Measurements from ENCODE around the gene ABHD17C.

The ABHD17C gene

GRCh38 chr15:80764535-80764934, 69.4 kb downstream of the ABHD17C start:
- DNase-seq (ENCODE audit: low read depth), result no peak

DNA sequence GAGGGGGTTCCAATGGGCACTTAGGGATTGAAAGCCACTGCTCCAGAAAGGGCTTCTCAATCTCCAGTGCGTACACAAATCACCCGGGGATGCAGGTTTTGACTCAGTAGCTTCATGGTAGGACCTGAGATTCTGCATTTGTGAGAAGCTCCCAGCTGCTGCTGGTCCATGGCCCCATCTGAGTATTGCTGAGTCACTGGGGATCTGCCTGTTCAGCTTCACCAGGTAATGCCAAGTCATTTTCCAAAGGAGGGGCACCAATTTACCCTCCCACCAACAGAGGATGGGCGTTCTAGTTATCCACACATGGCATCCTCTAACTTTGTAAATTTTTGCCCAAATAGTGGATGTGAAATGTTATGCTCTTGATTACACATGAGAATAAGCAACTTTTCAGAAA, 71.2 kb downstream of the ABHD17C start:
- DNase-seq (ENCODE audit: low read depth), result no peak

- DNase-seq (ENCODE audit: low read depth), result no peak
Observed at GRCh38 chr15:80768158-80768557, 73.0 kb downstream of the ABHD17C start.

DNA sequence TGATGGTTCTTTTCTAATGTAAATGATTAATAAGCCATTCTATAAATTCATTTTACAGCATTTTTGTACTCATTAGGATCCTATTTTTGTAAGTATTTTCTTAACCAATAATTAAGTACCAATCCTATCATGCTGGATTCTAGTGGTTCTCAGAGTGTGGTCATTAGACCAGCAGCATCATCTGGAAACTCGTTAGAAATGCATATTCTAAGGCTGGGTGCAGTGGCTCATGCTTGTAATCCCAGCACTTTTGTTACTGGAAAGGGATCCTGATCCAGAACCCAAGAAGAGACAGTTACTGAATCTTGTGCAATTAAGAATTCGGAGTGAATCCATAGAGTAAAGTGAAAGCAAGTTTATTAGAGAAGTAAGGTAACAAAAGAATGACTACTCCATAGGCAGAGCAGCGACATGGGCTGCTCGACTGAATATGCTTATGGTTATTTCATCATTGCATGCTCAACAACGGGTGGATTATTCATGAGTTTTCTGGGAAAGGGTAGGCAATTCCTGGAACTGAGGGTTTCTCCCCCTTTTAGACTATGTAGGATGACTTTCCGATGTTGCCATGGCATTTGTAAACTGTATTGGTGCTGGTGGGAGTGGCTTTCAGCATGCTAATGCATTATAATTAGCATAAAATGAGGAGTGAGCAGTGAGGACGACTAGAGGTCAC, 74.2 kb downstream of the ABHD17C start:
- no peak for DNase-seq (ENCODE audit: low read depth)

- DNase-seq (ENCODE audit: low read depth), result no peak
Observed at GRCh38 chr15:80769829-80770705, 75.0 kb downstream of the ABHD17C start.

- DNase-seq (ENCODE audit: low read depth), result no peak
Observed at GRCh38 chr15:80773122-80773551, 78.0 kb downstream of the ABHD17C start.

DNA sequence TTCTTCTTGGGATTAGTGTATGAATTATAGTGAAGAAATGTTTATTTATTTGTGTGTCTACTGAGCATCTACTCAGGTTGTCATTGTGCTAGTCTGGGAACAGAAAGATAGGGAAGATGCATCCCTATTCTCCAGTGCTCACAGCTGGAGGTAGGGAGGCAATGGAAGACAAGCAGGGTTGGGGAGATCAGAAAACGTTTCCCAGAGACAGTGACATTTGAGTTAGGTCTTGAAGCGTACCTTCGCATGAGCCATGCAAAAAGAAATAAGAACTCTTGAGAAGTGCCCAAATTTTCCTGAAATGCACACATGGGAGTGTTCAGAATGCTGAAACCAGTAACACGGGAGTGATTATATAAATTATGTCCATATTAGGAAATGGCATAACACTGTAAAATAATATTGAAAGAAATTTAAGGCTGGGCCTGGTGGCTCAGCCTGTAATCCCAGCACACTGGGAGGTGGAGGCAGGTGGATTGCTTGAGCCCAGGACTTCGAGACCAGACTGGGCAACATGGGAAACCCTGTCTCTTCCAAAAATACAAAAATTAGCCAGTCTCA, 78.8 kb downstream of the ABHD17C start:
- DNase-seq (ENCODE audit: low read depth), result no peak

DNA sequence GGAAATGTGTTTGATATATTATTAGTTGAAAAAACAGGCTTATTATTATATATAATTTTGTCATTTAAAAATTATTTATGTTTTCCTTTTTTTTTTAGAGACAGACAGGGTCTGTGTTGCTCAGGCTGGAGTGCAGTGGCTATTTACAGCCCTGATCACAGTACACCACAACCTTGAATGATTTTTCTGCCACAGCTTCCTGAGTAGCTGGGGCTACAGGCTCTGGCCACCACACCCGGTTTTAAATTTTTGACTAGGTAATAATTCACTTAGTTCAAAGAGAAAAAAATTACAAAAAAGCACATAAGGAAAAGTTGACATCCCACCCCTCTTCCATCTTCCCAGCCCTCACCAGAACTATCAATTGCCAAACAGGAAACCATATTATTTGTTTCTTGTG, 79.4 kb downstream of the ABHD17C start:
- no peak for DNase-seq (ENCODE audit: low read depth)

DNA sequence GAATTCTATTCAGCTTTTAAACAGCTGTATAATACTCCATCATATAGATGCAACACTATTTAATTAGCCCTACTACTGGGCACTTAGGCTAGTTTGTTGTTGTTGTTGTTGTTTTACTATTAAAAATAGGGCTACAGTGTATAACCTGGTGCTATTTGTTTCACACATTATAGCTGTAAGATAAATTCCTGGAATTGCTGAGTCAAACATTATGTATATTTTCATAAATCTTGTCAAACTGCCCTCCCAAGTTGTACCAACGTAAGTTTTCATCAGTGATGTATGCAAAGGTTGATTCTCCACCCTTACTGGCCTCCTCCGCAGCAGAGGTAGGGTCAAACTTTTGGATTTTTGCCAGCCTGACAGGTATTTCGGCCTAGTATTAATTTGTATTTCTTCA, 80.2 kb downstream of the ABHD17C start:
- no peak for DNase-seq (ENCODE audit: low read depth)

- no peak for DNase-seq (ENCODE audit: low read depth)
Observed at GRCh38 chr15:80776420-80777045, 81.4 kb downstream of the ABHD17C start.

GRCh38 chr15:80777137-80777536, 82.0 kb downstream of the ABHD17C start:
- DNase-seq (ENCODE audit: low read depth), result no peak

DNA sequence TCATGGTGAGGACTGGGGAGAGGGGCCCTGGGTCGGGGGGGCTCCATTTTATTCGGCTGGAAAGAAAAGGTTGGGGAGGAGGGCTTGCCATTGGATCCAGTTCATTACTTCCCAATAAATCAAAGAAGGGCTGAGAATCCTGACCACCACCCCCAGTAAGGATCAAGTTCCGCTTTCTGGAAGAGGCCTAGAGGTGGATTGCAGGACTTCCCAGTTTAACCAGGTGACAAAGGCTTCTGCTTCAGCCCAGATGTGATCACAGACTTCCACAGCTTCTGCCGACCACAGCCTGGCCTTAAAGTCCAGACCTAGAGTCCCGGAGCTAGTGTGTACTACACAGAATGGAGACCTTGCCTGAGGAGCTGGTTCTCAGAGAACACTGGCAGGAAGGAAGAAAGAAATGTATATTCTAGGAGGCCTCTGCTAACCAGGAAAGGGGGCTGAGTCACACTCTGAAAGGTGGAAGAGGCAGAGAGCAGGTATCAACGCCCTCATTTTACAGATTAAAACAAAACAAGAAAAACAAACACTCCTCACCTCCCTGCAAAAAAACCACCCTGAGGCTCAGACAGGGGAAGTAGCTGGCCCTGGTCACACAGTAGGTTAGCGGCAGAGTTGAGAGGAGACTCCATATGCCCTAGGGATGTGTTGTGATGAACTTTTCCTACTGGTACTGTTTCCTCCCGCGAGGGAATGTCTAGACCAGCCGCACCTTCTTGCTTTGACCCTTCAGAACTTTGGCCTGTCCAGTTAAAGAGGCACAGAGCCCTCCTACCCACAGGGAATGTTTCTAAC, 82.9 kb downstream of the ABHD17C start:
- DNase-seq (ENCODE audit: low read depth), result no peak

- DNase-seq (ENCODE audit: low read depth), result no peak
Observed at GRCh38 chr15:80778621-80778963, 83.5 kb downstream of the ABHD17C start.

DNA sequence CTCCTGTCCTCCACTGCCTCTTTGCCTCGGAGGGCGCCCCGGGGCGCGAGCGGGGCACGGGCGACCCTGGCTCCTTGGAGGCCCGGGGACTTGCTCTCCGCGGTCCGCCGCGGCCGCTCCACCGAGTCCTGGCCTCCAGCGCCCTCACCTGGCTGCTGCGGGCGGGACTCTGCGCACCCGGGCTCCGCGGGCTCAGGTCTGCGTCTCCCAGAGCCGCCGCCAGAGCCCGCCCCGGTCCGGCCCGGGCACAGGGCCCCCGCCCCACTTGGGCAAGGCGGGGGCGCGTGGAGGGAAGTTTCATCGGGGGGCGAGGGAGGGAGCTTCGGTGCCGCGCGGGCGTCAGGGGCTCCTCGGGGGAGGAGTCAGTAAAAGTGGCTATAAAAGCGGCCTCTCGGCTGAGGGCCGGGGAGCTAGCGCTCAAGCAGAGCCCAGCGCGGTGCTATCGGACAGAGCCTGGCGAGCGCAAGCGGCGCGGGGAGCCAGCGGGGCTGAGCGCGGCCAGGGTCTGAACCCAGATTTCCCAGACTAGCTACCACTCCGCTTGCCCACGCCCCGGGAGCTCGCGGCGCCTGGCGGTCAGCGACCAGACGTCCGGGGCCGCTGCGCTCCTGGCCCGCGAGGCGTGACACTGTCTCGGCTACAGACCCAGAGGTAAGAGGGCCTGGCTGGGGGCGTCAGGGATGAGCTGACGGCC, 84.0 kb downstream of the ABHD17C start, which contains the start of gene CEMIP:
CEMIP (plus strand) TSS at position 407 of the 694 bp plus-strand sequence. CDS start 94,510 bp downstream, outside the sequence.
- DNase-seq (ENCODE audit: low read depth), result no peak

DNA sequence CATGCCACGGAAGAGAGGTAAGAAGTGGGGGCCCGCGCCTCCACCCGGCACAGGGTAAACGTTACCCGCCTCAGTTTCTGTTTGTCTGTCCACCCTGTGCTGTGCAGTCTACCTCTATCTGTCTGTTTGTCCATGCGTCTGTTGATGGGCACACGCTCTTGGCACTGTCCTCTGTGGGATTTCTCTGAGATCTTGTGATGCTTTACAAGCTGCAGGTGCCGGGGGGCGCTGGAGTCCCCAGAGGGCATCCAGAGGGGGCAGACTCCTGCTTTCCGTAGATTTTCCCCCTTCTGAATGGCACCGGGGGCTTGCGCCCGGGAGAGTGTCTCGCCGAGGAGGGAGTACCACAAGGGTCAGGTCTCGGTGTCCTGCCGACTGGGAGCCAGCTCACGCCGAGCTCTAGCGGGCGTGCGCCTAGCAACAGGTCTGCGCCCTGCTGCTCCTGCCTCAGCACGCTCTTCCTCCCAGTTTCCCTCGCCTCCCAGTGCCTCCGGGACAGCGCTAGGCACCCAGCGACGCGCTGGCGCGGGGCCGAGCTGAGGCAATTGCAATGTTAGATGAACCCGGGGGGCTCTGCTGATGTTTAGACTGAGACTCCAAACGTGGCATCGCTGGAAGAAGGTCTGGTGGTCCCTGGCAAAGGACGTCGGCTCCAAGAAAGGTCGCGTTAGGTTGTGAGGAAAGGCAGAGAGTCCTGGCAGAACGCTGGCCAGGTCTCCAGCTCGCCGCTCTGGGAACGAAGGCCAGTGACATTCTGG, 84.7 kb downstream of the ABHD17C start:
- DNase-seq (ENCODE audit: low read depth), result no peak

GRCh38 chr15:80780416-80781221, 85.5 kb downstream of the ABHD17C start:
- DNase-seq (ENCODE audit: low read depth), result no peak

DNA sequence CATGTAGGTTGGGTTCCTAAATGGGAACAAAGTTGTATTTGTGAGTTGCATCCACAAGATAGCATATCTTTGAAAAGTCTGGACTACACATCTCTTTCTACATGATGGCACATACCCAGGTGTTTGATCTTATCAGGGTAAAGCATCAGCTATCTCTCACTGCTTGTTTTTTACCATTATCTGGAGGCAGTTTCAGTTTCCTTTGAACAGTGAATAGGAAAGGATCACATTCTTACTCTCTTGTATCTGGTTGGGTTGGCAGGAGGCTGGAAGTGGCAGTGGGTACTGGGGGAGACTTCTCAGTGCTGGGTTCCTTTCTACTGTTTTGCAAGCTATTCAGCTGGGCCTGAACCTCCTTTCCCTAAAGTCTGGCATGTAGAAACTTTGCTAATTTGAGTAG, 88.2 kb downstream of the ABHD17C start:
- no peak for DNase-seq (ENCODE audit: low read depth)

DNA sequence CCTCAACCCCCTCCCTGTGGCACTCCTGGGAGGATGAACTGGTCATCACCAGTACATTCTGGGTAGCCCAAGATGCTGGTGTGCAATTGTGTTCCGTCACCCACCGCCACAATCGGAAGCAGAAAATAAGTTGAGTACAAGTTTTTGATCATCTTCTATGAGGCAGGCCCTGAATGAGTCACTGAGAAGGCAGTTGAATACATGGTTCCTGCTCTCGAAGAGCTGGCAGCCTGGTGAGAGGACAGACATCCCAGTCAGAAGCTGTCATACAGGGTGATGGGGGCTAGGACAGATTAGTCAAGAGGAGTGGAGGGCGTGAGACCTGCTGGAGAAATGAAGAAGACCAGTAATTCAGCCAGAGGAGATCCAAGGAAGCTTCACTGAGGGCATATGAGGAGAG, 90.2 kb downstream of the ABHD17C start:
- no peak for DNase-seq (ENCODE audit: low read depth)

- DNase-seq (ENCODE audit: low read depth), result no peak
Observed at GRCh38 chr15:80785811-80786354, 90.8 kb downstream of the ABHD17C start.
